Erythroblast (primary cell): ENCODE results near the gene BLID.

ENCODE experiments used
- GATA1 ChIP-seq: IDR thresholded peaks from 2 replicates; pipeline ENCODE4 v1.6.1; 2011; ENCODE audit warnings: low read depth, mild to moderate bottlenecking, control low read depth, low read length, moderate library complexity
- POLR2A ChIP-seq: IDR thresholded peaks from 2 replicates; pipeline ENCODE4 v1.6.1; 2011; ENCODE audit warnings: mild to moderate bottlenecking, low read length

DNA sequence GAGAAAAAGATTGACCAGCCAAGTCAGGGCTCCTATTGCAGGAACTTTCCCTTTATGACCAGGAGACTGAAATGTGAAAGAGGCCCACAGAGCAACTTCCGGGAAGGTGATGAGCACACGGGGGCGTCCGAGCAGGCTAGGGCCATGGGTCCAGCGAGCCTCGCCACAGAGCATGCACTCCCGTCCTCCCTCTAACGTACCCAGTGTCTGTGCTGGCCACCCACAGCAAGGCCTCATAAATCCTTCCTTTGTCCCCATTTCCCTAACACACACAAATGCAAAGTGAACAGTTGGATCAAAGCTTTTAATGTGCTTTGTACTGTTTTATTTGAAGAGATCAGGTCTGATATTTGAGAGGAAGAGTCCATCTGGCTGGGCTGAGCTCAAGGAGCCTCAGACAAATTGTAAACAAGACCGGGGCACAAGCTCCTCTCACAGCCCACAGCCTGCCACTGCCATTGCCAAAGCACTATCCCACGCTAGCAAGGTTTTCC lies 44.3 kb downstream of the BLID start:
- no peak for TF ChIP-seq POLR2A
- no peak for TF ChIP-seq GATA1
